Stimulated activated CD8-positive, alpha-beta memory T cell treated with anti-CD3 and anti-CD28 coated beads, Interleukin-15, amount 100 ng/mL, for 1 hour (primary cell): Measurements from ENCODE around the gene DROSHA.
"Not testable (repeated sequence)": the region's sequence is repeated elsewhere in the genome, so short reads cannot be mapped to it uniquely, and the experiment has no call there.

ENCODE experiments used
- DNase-seq: peaks from one replicate; pipeline ENCODE4 v3.0.0-alpha.2; 2020; ENCODE audit warnings: low read depth

Gene DROSHA

DNA sequence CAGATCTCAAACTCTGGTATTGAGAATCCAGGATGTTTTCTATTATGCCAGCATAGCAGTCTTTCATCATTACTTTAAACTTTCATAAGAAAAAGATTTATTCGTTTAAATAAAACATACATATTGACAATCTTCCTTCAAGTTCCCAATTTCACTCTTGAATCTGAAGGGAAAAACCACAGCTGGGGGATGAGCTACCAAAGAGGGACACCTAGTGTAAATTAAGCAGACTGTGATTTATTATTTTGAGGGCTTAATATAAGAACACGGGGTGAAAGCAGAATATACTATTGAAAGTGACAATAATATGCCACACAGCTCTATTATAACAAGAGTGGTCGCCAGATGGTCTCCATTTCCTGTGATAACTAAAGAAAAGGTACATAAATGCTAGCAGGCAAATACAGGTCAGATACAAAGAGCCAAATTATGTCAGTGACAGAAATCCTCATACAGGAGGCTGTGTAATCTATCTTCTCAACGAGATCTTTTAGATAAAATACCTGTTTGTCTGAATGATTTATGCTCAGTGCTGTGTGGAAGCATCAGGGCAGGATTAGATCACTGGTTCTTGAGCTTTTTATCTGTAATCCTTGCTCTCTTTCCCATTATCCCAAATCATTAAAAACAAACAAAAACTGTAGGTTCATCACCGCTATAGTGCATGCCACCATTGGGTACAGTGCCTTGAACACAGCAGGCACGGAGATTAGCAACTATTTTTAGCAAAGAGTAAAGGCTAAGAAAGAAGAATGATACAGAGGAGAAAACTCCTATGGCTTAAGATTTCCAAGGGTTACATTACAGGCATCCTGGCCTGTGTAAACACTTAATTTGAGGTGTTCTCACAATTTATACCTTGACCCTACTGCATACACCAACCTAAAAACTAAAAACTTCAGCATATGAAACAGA is 116.6 kb downstream of the DROSHA start:
- DNase-seq, result no peak

DNA sequence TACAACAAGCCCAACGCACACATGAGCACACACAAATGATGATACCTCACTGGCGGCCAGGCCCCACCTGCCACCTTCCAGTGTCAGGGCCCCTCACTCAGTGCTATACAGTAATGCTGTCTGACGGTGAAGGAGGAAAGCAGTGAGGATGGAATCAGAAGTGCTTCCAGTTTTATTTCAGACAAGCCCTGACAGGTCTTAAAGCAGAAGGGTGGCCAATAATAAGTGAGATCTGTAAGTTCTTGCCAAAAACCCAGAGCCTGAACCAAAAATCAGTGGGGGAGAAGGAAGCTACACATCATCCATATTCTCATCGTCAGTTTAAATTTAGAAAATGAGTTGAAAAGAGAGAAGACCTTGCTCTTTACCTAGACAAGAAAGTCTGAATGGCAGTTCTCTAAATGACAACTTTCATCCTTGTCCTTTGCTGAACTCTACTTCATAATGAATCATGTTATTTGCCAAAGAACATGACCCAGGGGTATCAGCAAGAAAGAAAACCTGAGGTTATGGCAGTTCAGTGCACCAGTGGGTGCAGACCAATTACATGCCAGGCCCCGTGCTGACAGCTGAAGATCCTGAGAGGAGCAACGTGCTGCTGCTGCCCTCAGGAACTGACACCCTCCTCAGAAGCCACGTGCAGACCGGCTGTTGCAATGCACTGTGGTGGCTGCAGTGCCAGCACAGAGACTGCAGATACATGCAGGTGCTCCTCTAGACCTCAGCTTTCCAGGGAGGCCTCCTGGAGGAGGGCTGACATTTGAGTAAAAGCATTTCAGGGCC is 118.7 kb downstream of the DROSHA start:
- DNase-seq, result no peak

- no peak for DNase-seq
These were observed 119.6 kb downstream of the DROSHA start for GRCh38 chr5:31412324-31412723.

GRCh38 chr5:31410089-31410488 is 121.8 kb downstream of the DROSHA start:
- DNase-seq, result no peak

DNA sequence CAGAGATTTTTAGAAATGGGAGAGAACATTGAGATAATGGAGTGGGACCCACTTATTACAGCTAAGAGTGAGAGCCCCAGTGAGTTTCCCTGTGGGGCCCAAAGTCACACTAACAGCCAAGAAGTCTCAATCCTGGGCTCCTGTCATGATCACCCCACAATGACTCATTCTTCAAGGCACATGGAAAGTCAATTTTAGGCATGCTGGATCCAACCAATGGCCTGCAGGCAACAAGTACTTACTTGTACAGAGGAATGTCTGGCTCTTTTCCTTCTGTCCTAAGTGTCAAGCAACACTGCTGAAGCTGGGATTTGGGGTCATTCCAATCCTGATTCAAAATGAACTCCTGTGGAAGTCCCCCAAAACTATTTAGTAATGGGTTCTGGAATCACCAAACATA is 123.1 kb downstream of the DROSHA start:
- DNase-seq, result no peak

DNA sequence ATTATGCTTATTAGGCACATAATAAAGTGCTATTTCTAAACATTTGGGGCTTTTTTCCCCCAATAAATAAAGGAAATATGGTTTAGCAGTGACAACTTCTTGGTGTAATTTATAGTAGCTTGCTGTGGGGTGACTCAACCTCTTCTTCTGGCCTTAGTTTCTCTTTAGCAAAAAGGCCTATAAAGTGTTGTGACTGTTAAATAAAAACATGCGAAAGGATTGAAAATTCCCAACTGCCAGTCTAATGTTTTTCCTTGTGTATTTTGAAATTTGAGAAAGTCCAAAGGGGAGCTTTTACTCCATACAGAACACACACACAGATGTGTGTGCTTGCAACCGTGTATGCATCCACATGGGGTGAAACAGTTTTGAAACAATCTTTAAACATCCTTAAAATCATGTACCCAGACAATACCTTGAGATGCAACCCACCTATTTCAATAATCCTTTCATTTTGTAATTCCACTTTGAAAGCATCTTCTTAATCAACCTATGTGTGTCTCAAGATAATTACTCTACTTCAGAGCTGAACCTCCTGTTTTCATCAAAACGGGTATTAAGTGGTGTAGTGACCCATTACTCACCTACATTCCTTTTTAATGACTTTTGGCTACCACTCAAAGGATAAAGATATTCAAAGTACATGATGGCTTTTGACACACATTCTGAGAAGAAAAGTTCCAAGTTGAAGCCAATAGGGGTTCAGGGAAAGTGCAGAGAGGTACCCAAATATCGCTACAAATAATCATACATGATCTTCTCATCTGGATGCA is 123.8 kb downstream of the DROSHA start:
- no peak for DNase-seq

- DNase-seq, result no peak
These were observed 127.6 kb downstream of the DROSHA start for GRCh38 chr5:31404325-31404724.

DNA sequence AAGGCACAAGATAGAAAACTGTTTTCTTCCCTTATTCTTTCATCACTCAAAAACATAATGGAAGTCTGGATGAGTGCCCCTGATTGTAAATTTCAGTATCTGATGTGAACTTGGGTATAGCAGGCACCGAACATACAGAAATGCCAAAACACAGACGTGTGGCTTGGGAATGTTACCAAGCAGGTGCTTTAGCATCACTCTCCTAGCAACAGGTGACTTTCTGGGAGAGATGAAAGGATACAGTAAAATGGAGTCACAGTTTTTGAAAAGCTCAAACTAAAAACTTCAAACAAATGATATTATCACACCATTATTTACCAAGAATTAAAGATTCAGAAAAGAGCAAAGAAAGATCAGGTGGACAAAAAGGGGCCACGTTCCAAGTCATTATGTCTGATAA is 130.2 kb downstream of the DROSHA start:
- DNase-seq, result no peak

DNA sequence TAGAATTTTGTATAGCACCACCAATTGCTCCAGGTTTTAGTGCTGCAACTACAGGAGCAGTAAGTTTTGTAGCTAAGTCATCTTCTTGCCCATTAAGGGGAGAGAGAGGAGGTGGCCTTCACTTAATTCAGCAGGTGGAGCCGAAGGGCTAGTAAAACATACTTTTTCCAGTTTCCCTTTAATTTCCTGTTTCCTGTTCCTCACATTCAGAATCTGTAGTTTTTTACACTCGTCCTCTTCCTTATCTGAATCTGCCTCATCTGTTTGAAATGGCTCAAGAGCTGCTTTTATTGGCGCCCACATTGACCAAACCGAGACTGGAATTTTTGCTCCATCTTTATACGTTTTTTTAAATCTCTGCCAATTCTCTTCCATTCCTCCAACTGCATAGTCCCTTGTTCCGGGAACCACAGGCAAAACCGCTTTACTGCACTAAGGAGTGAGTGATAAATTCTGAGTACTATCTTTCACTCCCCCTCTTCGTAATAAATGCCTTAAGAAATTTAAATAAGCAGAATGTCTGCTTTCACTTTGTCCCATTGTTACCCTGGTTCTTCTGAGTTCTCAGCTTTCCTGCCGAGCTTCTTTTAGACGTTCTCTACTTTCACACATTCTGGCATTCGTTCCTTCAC is 133.9 kb downstream of the DROSHA start:
- DNase-seq, result no peak

DNA sequence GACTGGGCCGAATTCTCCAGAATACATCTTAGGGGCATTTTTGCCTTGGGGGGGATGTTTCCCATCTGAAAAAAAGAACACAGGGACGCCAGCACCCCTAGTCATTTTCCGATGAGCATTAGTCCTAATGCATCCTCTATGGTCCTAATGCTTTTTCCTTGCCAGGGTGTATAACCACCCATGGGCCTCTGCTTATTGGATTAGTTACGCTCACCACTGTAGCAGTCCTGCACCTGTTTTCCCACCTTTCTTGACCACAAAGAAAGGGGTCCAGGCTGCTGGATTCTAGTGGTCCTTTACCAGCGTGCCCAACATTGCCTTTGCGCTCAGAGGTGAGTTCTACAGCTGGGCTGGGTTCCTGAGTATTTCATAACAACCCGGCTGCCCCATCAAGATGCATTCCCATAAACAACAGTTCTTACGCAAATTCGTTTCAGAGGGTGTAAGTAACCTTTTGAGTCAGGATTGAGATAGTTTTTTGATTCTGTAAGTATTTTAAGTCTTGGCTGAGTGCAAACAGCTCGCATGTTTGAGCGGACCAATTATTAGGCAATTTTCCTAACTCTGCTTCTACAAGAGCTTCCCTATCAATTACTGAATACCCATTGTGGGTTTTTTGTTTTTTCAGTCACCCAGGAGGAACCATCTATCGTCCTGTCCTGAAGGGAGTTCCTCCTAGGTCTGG is 135.1 kb downstream of the DROSHA start:
- no peak for DNase-seq

DNA sequence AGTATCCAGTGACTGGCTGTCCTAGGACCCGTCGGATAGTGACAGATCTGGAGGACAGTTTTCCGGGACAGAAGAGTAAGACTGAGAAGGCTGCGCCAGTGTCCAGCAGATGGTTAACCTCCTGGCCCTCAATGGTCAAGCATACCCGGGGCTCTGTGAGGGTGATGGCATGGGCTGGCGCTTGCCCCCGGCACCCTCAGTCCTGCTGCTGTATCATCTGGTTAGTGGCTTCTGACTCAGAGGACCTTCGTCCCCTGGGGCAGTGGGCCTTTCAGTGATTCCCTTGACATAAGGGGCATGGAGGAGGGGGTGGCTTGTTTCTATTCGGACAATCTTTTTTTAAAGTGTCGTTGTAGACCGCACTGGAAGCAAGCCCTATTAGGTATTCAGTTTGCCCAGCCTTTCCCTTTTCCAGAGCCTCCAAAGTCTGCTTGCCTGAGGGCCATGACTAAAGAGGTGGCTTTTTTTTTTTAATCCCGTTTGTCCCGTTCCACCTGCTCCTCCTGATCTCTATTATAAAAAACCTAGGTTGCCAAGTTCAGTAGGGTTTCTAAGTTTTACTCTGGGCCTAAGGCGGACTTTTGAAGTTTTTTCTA is 136.3 kb downstream of the DROSHA start:
- DNase-seq, result not testable (repeated sequence)

DNA sequence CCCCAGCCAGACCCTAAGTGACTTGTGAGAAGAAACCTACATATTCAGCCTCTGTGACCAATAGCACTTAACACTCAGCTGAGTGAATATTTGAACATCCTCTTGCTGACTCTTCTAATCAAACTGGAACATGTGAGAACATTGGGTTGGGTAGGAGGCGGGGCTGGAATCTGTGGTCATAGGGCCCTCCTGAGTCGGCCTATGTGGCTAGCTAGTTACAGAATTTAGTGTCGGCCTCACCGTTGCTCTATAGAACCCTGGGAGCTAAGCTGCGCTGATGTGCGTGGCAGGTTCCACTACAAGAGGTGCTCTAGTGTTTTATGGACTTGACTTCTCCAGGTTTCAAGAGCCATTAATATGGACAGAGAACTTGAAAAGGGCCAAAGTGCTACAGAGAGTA is 138.8 kb downstream of the DROSHA start:
- DNase-seq, result no peak

- no peak for DNase-seq
These were observed 139.8 kb downstream of the DROSHA start for GRCh38 chr5:31392061-31392460.

DNA sequence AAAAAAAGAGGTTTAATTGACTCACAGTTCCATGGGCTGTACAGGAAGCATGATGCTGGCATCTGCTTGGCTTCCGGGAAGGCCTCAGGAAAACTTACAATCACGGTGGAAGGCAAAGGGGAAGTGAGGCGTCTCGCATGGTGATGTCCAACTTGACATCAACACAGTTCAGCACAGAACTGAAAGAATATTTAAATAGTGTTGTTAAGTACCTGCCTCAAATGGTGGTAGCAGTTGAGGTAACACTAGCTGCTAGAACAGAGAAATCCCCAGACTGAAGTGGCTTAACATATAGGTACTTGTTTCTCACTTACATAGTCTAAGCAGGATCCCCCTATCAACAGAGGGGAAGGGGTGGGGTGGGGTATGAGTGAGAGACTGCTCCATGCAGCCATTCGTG is 141.6 kb downstream of the DROSHA start:
- DNase-seq, result no peak

DNA sequence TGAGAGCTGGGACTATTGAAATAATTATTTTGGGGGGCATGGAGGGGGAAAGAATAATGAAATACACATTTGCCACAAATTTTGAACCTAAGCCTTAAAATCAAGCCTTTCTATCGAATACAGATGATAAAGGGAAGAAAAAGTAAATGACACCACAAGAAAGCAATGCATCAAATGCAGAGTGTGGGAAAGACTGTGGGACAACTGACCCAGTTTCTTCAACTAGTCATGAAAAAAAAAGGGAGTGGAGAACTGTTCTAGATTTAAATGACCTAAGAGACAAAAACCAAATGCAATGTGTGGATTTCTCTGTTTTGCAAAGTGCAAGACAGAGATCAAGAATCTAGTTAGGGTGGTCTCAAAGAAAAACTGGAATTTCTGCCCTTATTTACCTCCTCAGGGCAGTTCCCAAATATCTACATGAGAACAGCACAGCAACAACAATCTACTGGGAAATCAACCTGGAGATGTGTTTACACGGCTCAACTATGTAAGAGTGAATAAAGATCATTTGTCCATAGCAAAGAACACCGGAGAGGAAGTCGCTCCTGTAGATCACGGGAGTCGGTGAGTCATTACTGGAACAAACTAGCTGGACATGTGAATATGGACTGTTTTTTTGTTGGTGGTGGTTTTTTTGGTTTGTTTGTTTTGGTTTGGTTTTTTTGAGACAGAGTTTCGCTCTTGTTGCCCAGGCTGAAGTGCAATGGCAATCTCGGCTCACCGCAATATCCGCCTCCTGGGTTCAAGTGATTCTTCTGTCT is 145.9 kb downstream of the DROSHA start:
- DNase-seq, result no peak

GRCh38 chr5:31383734-31384133 is 148.2 kb downstream of the DROSHA start:
- DNase-seq, result no peak

- no peak for DNase-seq
These were observed 149.6 kb downstream of the DROSHA start for GRCh38 chr5:31382051-31382878.

DNA sequence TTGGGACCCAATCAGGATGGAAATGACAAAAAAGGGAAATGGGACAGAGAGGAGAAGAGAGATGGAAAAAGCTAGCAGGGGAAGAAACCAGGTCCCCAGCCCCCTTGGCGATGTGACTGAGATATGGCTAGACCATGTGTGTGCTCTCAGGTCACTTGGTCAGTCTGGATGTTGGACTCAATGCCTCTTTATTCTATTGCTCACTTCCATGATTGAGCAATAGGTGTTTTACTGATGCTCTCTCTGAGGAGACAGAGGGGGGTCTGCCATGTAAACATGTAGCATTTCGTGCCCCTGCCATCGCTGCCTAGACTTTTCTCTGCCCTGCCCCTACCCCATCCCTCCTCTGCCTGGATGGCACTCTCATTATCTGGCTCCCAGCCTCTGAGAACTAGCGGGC is 150.6 kb downstream of the DROSHA start:
- DNase-seq, result no peak

GRCh38 chr5:31380049-31380448 is 151.8 kb downstream of the DROSHA start:
- DNase-seq, result no peak
